G401 (cell line): ENCODE measurements around the gene SERPINA6. TPM values are rescaled to one million over a fixed set of nuclear protein-coding genes. Genes with fewer than 3 reads are reported as not detected.
"Not testable (repeated sequence)": the region's sequence is repeated elsewhere in the genome, so short reads cannot be mapped to it uniquely, and the experiment has no call there.

Source experiments
- DNase-seq: peaks from one replicate; pipeline ENCODE4 v3.0.0-alpha.2; 2015; ENCODE audit warnings: low spot score
- in situ Hi-C: cut with HindIII; loops from 2 replicates; pipeline ENCODE4 v1.10.0; 2016; ENCODE audit warnings: low sequenced_read_pairs, mixed read lengths
- total RNA-seq: library from RNA; depleted of rRNA; stranded (reverse); fragments of >200 nt; shearing (Covaris generic); gene quantifications from 2 replicates; pipeline ENCODE4 v1.2.3, GENCODE V29; 2014; rRNA removed

SERPINA6 gene
- not detected in 2 replicates for total RNA-seq

DNA sequence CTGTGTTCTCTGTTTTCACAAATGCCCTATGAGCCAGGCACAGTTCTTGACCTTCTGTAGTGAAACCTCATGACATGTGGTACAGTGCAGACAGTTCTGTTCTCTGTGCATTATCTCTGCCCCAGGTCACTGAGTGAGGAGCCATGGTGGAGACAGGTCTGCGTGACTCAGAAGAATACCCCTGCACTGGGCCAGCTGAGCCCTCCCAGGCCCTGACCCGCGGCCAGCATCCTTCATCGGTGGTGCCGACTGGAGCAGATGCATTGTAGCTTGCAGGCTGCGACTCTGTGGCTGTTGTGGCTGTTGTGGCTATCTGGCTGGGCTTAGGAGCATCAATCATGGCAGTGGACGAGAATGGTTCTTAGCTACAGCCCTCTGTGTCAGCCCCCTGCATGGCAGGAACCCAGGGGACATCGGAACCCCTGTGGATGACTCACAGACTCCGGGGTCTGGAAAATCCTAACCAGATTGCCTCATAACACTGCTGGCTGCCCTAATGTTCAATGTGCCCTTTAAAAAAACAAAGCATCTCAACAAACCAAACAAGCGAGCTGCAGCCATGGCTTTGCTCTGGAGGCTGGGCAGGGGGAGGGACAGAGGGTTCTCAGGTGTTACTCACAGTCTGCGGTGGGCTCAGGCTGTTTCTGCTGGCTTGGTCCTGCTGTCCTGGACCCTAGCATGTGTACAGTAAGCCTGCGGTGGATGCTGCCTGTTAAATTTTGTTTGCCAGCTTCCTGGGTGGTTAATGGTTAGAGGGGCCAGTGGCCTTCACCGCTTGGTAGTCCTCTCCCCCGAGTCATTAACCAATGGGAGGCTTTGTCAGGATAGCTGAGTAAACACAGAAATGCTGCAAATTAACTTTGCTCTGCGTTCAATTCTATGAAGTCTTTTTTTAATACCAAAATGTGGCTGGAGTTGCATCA is at the start of gene SERPINA6:
SERPINA6 (minus strand) TSS at position 689 of the 923 bp plus-strand sequence. CDS start 8,688 bp downstream, outside the sequence.
- DNase-seq, result no peak
- in situ Hi-C loops, result no loop called here

- in situ Hi-C loops, result no loop called here
- no peak for DNase-seq
Observed at GRCh38 chr14:94372021-94372605, 49.0 kb upstream of the SERPINA6 start.

GRCh38 chr14:94370524-94370910 is 47.4 kb upstream of the SERPINA6 start:
- no peak for DNase-seq
- in situ Hi-C loops, result no loop called here

- DNase-seq, in situ Hi-C loops: not testable (repeated sequence)
Observed at GRCh38 chr14:94369766-94370523, 46.8 kb upstream of the SERPINA6 start.

GRCh38 chr14:94368956-94369355 is 45.8 kb upstream of the SERPINA6 start:
- DNase-seq, result no peak
- in situ Hi-C loops, result no loop called here

GRCh38 chr14:94368243-94368590 is 45.1 kb upstream of the SERPINA6 start:
- DNase-seq, result no peak
- in situ Hi-C loops, result no loop called here

GRCh38 chr14:94367347-94368242 is 44.5 kb upstream of the SERPINA6 start:
- in situ Hi-C loops, result no loop called here

GRCh38 chr14:94366146-94366915 is 43.2 kb upstream of the SERPINA6 start, which contains the start of gene SERPINA2:
TSS of gene SERPINA2 (minus strand) at chr14:94366698.
- in situ Hi-C loops, result no loop called here
- no peak for DNase-seq

More at GRCh38 chr14:94367347-94368242, 44.5 kb upstream of the SERPINA6 start:
- DNase-seq, result no peak

- DNase-seq, result no peak
- in situ Hi-C loops, result no loop called here
Observed at GRCh38 chr14:94365624-94366023, 42.5 kb upstream of the SERPINA6 start.

DNA sequence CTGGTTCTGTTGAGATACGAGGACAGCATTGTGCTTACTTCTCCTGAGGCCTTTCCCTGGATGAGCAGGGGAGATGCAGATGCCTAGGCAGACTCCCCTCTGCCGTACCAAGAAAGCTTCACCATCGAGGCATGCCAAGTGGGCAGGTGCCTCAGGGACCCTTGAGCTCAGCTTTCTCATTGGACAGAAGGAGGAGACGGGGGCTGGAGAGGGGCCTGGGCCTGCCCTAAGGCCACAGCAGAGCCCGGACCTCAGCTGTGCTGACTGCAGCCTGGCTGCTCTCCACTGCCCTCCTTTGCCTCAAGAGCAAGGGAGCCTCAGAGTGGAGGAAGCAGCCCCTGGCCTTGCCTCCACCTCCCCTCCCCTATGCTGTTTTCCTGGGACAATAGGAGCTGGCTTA is 41.8 kb upstream of the SERPINA6 start:
- in situ Hi-C loops, result no loop called here
- DNase-seq, result no peak

DNA sequence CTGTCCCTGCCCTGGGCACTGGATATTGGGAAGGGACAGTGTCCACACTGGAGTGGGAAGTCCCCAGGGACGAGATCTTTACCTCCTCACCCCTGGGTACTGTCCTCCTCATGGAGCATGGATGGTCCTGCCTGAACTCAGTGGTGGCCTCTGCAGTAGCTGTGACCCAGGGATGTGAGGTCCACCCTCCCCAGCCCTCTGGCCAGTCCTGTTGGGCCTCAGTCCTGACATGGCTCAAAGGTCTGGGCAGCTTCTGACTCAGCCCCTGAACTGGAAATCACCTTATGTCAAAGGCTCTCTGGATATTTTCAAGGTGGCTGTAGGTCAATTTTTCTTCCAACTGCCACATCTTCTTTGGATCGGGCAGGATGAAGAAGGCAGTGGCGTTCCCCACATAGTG is 40.9 kb upstream of the SERPINA6 start:
- DNase-seq, result no peak
- in situ Hi-C loops, result no loop called here

DNA sequence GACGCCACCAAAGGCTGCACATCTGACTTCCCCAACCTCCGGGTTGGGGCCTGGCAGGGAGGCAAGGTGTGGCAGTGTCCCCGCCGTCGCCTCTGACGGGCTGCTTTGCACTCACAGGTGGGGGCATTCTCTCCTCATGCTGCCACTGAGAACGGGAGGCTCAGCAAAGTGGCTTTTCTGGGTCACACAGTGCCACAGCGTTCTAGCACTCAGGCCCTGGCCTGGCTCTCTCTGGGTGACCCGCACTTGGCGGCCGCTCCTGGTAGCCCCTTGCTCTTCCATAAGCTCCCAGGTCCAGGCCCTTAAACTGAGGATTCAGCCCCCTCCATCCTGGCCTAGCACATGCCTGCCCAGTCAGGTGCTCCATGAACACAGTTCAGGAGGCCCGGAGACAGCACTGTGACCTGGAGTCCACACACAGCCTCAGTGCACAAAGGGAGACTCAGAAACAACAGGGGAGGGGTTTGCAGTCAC is 40.1 kb upstream of the SERPINA6 start:
- in situ Hi-C loops, result no loop called here
- no peak for DNase-seq

DNA sequence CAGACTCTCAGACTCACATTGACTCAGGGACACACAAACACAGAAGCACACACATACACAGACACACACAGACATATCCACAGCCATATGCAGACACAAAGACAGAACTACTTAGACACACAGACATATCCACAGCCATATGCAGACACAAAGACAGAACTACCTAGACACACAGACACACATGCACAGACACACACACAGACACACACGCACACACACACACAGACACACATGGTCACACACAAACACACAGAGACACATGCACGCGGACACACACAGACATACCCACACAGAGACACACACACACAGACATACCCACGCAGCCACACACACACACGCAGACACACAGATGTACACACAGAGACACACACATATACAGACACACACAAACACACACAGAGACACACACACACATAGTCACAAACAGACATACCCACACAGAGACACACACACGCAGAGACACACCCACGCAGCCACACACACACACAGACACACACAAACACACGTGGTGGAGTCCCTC is 39.5 kb upstream of the SERPINA6 start:
- no peak for DNase-seq
- in situ Hi-C loops, result no loop called here

- no peak for DNase-seq
- in situ Hi-C loops, result no loop called here
Observed at GRCh38 chr14:94361682-94362081, 38.5 kb upstream of the SERPINA6 start.

DNA sequence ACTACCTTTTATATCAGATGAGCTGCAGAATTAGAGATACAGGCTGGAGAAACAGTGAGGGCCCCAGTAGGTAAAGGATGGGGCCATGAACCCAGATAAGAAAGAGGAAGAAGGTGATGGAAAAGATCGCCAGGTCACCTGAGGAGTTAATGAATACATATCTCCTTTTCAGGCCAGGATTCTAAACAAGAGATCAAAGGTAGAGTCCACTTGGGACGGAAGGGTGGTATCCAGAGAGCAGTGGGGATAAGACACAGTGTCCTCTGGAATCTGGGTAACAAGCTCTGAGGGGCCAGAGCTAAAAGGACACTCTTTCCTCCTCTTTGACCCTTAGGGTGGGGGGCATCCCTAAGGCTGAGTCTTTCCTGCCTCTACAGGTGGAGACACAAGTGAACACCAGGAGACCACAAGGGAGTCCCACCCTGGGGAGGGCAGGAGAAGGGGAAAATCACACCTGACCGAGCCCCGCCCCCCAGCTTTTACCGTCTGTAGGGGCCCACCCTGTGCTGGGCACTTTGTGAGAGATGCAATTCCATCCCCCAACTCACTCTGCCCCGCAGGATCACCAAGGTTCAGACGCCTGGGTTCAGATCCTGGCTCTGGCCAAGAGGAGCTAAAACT is 37.9 kb upstream of the SERPINA6 start:
- in situ Hi-C loops, result no loop called here
- no peak for DNase-seq

GRCh38 chr14:94357166-94357565 is 34.0 kb upstream of the SERPINA6 start:
- in situ Hi-C loops, result no loop called here
- DNase-seq, result no peak

- in situ Hi-C loops, result no loop called here
- no peak for DNase-seq
Observed at GRCh38 chr14:94356379-94357056, 33.4 kb upstream of the SERPINA6 start.
